Glutamatergic neuron (in vitro differentiated cells): ENCODE measurements around the gene ADIPOR2. TPM values are rescaled to one million over a fixed set of nuclear protein-coding genes. Genes with fewer than 3 reads are reported as not detected.

Source experiments
- DNase-seq: peaks from one replicate; pipeline ENCODE4 v3.0.0; 2022
- H3K27ac Mint-ChIP-seq: one replicate; pipeline ENCODE4 v1.8.0; 2020; ENCODE audit warnings: mild to moderate bottlenecking, mixed read lengths, inconsistent platforms; ENCODE audit not compliant: unreplicated experiment
- H3K27me3 Mint-ChIP-seq: one replicate; pipeline ENCODE4 v1.8.0; 2020; ENCODE audit warnings: mild to moderate bottlenecking, moderate library complexity, mixed read lengths, inconsistent platforms; ENCODE audit not compliant: unreplicated experiment
- H3K36me3 Mint-ChIP-seq: one replicate; pipeline ENCODE4 v1.8.0; 2020; ENCODE audit warnings: mild to moderate bottlenecking, mixed read lengths, inconsistent platforms; ENCODE audit not compliant: unreplicated experiment
- H3K4me1 Mint-ChIP-seq: one replicate; pipeline ENCODE4 v1.8.0; 2020; ENCODE audit warnings: mild to moderate bottlenecking, low read depth, mixed read lengths, inconsistent platforms; ENCODE audit not compliant: unreplicated experiment
- H3K4me3 Mint-ChIP-seq: one replicate; pipeline ENCODE4 v1.8.0; 2020; ENCODE audit warnings: mild to moderate bottlenecking, mixed read lengths, inconsistent platforms; ENCODE audit not compliant: unreplicated experiment
- H3K9me3 Mint-ChIP-seq: one replicate; pipeline ENCODE4 v1.8.0; 2020; ENCODE audit warnings: mild to moderate bottlenecking, moderate library complexity, mixed read lengths, inconsistent platforms; ENCODE audit not compliant: unreplicated experiment
- CTCF ChIP-seq: fragments of 200-600 bp; sonication (generic); IDR thresholded peaks from one replicate; pipeline ENCODE4 v1.5.0; 2021; ENCODE audit not compliant: partially characterized antibody, unreplicated experiment
- total RNA-seq: library from RNA; stranded (reverse); fragmentation: NEBNext Ultra II Directional; extraction: Animal tissue kit (Norgen Biotek cat#: 25700); gene quantifications from one replicate; pipeline ENCODE4 v1.2.1, GENCODE V29; 2021; ENCODE audit not compliant: unreplicated experiment

ADIPOR2 gene
- total RNA-seq, 1 donor from 2014 or later: 43.3 TPM

DNA sequence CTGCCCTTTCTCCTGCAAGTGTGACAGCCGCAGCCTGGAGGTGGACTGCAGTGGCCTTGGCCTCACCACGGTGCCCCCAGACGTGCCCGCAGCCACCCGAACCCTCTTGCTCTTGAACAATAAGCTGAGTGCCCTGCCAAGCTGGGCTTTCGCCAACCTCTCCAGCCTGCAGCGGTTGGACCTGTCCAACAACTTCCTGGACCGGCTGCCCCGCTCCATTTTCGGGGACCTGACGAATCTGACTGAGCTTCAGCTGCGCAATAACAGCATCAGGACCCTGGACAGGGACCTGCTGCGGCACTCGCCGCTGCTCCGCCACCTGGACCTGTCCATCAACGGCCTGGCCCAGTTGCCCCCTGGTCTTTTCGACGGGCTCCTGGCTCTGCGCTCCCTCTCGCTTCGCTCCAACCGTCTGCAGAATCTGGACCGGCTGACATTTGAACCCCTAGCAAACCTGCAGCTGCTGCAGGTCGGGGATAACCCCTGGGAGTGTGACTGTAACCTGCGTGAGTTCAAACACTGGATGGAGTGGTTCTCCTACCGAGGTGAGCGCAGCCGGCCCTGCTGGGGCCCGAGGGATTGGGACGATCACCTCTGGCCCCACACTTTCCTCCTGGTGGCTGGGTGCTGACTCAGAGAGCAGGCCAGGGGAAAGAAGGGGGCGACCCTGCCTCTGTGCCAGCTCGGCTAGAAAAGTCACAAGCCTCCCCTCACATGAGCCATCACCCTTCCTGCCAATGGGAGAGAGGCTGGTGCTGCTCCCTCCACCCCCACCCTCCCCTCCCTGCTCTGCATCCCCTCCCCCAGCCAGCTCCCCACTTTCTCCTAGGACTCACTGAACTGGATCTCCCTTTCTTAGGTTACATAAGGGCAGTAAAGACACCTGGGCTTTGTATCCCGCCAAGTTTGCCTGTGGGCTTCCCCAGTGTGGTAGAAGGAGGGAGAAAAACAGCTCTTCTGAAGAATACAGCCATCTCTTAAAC, 140.4 kb downstream of the ADIPOR2 start:
- H3K27ac Mint-ChIP-seq: no peak overlapping the region
- no peak for TF ChIP-seq CTCF
- H3K9me3 Mint-ChIP-seq: peaks cover 3% of the 10 kb centered on the region
- H3K36me3 Mint-ChIP-seq: peaks cover 5% of the 10 kb centered on the region
- no peak overlapping the region for H3K4me3 Mint-ChIP-seq
- DNase-seq: peak; percentile 4
- H3K4me1 Mint-ChIP-seq: peaks cover 25% of the 10 kb centered on the region
- H3K27me3 Mint-ChIP-seq: peaks cover 5% of the 10 kb centered on the region

DNA sequence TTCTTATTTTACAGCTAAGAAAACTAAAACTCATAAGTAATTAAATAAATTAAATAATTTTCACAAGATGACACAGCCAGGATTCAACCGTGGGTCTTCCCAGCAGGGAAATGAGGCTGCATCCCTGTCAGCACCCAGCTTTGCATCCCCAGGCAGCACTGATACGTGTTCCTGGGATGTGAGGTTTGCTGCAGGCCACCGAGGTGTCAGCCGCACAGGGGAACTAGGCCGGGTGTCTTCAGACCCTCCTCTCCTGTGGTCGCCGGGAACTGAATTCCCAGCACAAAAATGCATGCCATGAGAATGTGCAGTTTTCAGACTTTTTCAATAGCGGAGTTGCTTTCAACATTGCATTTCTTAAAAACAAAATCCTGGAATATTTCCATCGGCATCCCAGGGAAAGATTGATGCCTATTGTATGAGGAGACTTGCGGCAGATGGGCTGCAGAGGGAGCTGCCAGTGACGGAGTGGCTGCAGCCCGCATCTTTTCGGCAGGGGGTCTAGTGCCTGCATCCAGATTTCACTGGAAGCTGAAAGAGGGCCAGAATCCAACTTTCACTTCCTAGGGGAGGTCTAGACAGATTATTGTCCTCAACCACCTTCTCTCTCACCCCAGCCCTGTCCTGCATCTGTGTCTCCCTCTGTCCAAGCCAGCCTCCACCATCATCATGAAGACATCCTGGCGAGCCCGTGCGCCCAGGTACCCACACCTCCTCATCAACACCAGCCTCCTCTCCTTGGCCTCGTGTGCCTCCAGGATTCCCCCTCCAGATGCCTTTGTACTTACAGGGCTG, 142.1 kb downstream of the ADIPOR2 start:
- Mint-ChIP-seq H3K36me3 (peaks cover 5% of the 10 kb centered on the region), H3K9me3 (peaks cover 6% of the 10 kb centered on the region), H3K4me3 (no peak overlapping the region), H3K27me3 (peaks cover 3% of the 10 kb centered on the region), H3K27ac (no peak overlapping the region), H3K4me1 (peaks cover 25% of the 10 kb centered on the region)
- no peak for TF ChIP-seq CTCF
- no peak for DNase-seq

DNA sequence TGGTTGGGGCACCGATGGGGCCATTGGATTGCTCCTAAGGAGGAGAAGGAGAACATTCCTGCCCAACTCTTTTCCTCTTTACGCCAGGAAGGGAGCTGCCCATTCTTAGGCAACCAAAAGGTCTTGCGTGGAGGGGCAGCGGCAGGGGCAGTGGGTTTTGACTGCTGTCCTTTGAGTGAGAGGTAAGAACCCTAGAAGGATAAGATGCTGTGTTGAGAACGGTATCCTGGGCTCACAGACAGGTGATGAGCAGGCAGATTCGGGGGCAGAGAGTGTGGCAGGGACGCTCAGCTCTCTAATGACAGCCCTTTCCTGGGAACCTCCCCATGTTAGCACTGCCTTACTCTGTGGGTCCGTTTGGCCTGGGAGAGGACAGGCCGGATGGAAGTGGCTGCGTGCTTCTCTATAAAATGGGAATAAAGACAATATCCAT, 142.7 kb downstream of the ADIPOR2 start:
- no peak overlapping the region for H3K4me3 Mint-ChIP-seq
- TF ChIP-seq CTCF: no peak
- peaks cover 5% of the 10 kb centered on the region for H3K36me3 Mint-ChIP-seq
- DNase-seq: no peak
- H3K27ac Mint-ChIP-seq: no peak overlapping the region
- peaks cover 23% of the 10 kb centered on the region for H3K4me1 Mint-ChIP-seq
- H3K9me3 Mint-ChIP-seq: peaks cover 4% of the 10 kb centered on the region
- H3K27me3 Mint-ChIP-seq: peaks cover 3% of the 10 kb centered on the region

- no peak for DNase-seq
- Mint-ChIP-seq H3K27ac (no peak overlapping the region), H3K9me3 (peaks cover 3% of the 10 kb centered on the region), H3K36me3 (peaks cover 5% of the 10 kb centered on the region), H3K27me3 (peaks cover 3% of the 10 kb centered on the region), H3K4me3 (no peak overlapping the region), H3K4me1 (peaks cover 15% of the 10 kb centered on the region)
- no peak for TF ChIP-seq CTCF
Measured at GRCh38 chr12:1834186-1834925, 143.5 kb downstream of the ADIPOR2 start.
